Lower leg skin (tissue), 4 donors: Measurements from ENCODE around the gene WBP2. TPM values are rescaled to one million over a fixed set of nuclear protein-coding genes. Genes with fewer than 3 reads are reported as not detected.

Experiments
- DNase-seq, 2 donors: peaks; one replicate each; pipeline ENCODE4 v3.0.0-alpha.2; 2019; ENCODE audit warnings: low spot score in 2 of 2
- H3K4me3 ChIP-seq: fragments of 200-600 bp; sonication (generic); 2 replicates; pipeline ENCODE4 v1.5.1; 2017; ENCODE audit warnings: mild to moderate bottlenecking, low read depth; ENCODE audit not compliant: poor library complexity, severe bottlenecking
- POLR2A ChIP-seq, 2 donors: fragments of 450-650 bp; IDR thresholded peaks; one replicate each; pipeline ENCODE4 v1.6.1; 2016 to 2017; ENCODE audit warnings: antibody characterized with exemption in 2 of 2, mild to moderate bottlenecking in 1 of 2, moderate library complexity in 1 of 2
- WGBS, 2 donors: methylation state at CpG; one replicate each; pipeline ENCODE4 v1.1.5; 2018; 5-methylcytosine and 5-hydroxymethylcytosine counted together
- intact Hi-C: fragments of 100-400 bp; cut with DNase I; formaldehyde crosslinking; loops from one replicate; pipeline ENCODE4 v1.15.0; 2023; ENCODE audit warnings: low total_unique reads
- total RNA-seq, 4 donors: library from RNA; depleted of rRNA; stranded (reverse); fragments of >200 nt; gene quantifications; one replicate each; pipeline ENCODE4 v1.1.0, GENCODE V29; 2016
- TF ChIP-seq, protein P1 (sequence below), 3 donors: fragments of 450-650 bp; IDR thresholded peaks; one replicate each; pipeline ENCODE4 v1.5.1; 2016; ENCODE audit warnings: antibody characterized with exemption in 3 of 3, mild to moderate bottlenecking in 3 of 3, moderate library complexity in 2 of 3

Gene WBP2
- total RNA-seq, 4 donors from 2014 or later: 74.2 to 149 (median 93.8) TPM

- peak overlapping the region; percentile 81 for H3K4me3 ChIP-seq
- WGBS, 2 donors: 2% methylated on average over 36 of the region's 41 CpGs
- intact Hi-C loops: no loop called here
- DNase-seq: peak; percentile 90 to 98
- no peak for TF ChIP-seq POLR2A (IDR thresholded peaks at IDR 0.05)
- TF ChIP-seq, protein P1, sequence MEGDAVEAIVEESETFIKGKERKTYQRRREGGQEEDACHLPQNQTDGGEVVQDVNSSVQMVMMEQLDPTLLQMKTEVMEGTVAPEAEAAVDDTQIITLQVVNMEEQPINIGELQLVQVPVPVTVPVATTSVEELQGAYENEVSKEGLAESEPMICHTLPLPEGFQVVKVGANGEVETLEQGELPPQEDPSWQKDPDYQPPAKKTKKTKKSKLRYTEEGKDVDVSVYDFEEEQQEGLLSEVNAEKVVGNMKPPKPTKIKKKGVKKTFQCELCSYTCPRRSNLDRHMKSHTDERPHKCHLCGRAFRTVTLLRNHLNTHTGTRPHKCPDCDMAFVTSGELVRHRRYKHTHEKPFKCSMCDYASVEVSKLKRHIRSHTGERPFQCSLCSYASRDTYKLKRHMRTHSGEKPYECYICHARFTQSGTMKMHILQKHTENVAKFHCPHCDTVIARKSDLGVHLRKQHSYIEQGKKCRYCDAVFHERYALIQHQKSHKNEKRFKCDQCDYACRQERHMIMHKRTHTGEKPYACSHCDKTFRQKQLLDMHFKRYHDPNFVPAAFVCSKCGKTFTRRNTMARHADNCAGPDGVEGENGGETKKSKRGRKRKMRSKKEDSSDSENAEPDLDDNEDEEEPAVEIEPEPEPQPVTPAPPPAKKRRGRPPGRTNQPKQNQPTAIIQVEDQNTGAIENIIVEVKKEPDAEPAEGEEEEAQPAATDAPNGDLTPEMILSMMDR (IDR thresholded peaks at IDR 0.05): no peak
Observed at GRCh38 chr17:75876938-75877751, 22.0 kb upstream of the WBP2 start.

DNA sequence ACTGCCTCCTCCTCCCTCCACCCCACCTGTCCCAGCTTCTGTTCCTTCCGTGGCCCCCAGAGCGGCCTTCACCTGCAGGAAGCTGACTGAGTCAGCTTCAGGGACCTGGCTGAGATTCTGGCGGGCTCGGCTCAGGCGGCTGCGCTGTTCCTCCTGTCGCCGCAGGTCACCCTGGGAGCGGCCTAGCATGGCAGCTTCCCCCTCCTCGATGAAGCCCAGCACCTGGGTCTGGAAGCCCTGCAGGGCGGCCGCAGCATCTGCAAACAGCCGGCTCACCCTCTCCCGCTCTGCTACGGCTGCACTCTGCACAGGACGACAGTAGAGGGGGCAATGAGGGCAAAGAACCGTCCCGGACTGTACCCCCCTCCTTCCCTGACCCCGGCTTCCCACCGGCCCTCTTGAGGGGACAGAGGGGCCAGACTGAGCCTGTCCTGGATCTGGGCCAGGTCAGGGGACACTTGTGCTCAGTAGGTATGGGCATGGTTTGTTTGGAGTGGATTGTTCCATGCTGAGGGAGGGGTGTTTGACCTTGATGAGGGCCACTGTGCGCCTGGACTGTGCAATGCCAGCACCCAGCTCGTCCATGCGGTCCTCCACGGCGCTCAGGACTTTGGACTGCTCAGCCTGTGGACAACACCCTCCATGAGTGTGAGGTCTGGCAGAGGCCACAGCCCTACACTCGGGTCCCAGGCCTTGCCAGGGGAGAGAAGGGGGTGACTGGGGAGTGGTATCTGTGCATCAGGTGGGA, 21.2 kb upstream of the WBP2 start:
- TF ChIP-seq, protein P1 (IDR thresholded peaks at IDR 0.05): peak in 1 of 3 donors; percentile 70
- TF ChIP-seq POLR2A (IDR thresholded peaks at IDR 0.05): no peak
- 11 to 13% methylated on average over 22 to 24 of the region's 26 CpGs for WGBS, 2 donors
- peak overlapping the region; percentile 81 for H3K4me3 ChIP-seq
- DNase-seq: peak in 1 of 2 donors; percentile 92
- intact Hi-C loops: no loop called here

DNA sequence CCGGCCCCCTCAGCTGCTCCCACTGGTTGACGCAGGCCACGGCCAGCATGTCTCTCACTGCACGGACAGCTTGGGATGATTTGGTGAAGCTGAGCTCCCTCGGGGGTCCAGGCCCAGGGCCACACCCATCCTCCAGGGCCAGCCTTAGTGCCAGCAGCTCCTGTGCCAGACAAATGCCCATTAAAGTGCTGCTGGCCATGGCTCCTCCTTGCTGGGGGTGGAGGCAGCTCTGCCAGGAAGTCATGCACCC, 20.7 kb upstream of the WBP2 start:
- TF ChIP-seq POLR2A (IDR thresholded peaks at IDR 0.05): no peak
- TF ChIP-seq, protein P1 (IDR thresholded peaks at IDR 0.05): no peak
- DNase-seq: no peak
- intact Hi-C loops: no loop called here
- no peak overlapping the region for H3K4me3 ChIP-seq
- WGBS, 2 donors: 0 to 8% methylated on average over 5 of the region's 5 CpGs

DNA sequence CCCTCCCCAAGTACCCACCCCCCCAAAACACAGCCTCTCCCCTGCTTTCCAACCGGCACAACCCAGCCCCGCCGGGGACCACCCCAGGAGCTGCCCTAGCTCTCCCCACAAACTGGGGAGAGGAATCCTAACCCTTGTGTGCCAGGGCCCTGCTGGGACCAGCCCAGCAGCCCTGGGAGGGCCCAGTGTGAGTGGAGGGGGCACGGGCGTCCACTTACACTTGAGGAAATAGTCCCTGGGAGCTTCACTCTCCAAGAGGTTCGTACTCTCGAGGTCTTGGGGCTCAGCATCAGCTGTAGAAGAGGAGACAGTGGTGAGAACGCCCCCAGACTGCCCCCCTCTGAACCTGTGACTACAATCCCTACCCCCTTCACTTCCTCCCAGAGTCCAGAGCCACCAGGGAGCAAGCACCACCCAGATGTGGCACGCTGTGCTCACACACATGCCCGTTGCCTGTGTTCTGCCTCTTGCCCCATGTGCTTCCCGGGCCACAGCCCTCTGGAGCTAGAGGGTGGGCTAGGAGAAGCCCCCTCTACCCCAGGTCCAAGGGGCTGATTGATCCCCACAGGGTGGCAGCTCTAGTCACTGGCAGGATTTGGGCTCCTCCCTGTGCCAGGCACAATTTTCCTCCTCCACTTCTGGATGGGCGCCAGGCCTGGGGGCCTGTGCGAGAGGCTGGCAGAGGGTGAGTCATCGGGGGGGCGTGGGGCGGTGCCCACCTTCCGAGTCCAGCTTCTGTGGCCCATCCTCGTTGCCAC, 20.2 kb upstream of the WBP2 start:
- DNase-seq: no peak
- WGBS, 2 donors: 16 to 30% methylated on average over 13 of the region's 18 CpGs
- intact Hi-C loops: no loop called here
- TF ChIP-seq, protein P1 (IDR thresholded peaks at IDR 0.05): no peak
- no peak for TF ChIP-seq POLR2A (IDR thresholded peaks at IDR 0.05)
- no peak overlapping the region for H3K4me3 ChIP-seq

GRCh38 chr17:75874323-75875181, 19.4 kb upstream of the WBP2 start:
- TF ChIP-seq, protein P1 (IDR thresholded peaks at IDR 0.05): no peak
- no peak for TF ChIP-seq POLR2A (IDR thresholded peaks at IDR 0.05)
- intact Hi-C loops: no loop called here
- WGBS, 2 donors: 82 to 87% methylated on average over 31 to 37 of the region's 38 CpGs
- H3K4me3 ChIP-seq: no peak overlapping the region
- no peak for DNase-seq
